NCI-H748 treated with DMSO at 0.1 percent for 48 hours (cell line): ENCODE results near the gene STK39.
"Not testable (repeated sequence)": the region's sequence is repeated elsewhere in the genome, so short reads cannot be mapped to it uniquely, and the experiment has no call there.

ENCODE experiments used
- DNase-seq: peaks from one replicate; lab custom pipeline; 2025; lab: John Stamatoyannopoulos, UW

Gene STK39

DNA sequence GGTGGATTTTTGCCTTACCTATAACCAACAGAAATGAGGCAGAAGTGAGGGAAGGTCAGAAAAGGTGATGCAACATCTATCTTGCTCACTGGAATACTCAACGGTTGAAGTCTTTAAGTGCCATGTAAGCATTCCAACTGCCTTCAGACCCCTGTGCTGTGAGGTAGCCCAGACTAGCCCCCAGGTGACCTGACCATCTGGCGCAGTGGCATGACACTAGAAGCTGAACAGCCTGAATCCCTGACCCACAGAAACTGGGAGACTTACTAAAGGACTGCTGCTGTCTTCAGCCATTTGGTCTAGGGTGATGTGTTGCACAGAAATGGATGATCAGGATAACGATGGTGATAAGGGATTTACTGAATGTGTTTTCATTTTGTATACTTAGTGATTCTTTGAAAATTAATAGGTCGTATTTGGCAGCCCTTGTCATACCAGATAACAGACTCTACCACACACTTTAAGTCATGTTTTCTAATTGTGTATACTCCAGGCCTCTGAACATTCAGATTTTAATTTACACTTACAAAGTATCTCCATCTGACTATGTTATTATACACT, 161.5 kb downstream of the STK39 start:
- DNase-seq, result no peak

GRCh38 chr2:168084288-168084687, 163.1 kb downstream of the STK39 start:
- DNase-seq, result no peak

DNA sequence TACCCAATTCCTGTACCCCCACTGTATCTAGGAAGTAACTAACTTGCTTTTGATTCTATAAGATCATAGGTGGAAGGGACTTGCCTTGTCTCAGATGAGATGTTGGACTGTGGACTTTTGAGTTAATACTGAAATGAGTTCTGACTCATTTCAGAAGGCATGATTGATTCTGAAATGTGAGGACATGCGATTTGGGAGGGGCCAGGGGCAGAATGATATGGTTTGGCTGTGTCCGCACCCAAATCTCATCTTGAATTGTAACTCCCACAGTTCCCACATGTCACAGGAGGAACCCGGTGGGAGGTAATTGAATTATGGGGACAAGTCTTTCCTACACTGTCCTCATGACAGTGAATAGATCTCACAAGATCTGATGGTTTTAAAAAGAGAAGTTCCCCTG, 165.9 kb downstream of the STK39 start:
- not testable (repeated sequence) for DNase-seq

DNA sequence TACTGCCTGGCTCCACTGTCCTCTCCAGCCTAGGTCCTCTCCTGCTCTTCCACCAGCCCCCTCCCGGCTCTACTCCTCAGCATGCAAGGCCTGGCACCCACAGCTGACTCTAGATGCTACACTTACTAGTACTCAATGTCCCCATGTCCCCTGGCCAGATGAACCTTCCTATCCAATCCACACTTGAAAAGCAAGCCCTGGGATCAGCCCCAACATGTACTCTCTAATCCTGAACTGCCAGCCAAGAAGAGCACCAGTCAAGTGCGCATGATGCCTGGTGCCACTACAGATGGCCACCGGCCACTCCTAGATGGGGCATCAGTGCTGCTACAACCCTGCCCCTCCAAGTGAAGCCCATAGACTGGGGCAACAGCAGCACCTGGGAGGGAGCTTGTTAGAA, 168.2 kb downstream of the STK39 start:
- no peak for DNase-seq

DNA sequence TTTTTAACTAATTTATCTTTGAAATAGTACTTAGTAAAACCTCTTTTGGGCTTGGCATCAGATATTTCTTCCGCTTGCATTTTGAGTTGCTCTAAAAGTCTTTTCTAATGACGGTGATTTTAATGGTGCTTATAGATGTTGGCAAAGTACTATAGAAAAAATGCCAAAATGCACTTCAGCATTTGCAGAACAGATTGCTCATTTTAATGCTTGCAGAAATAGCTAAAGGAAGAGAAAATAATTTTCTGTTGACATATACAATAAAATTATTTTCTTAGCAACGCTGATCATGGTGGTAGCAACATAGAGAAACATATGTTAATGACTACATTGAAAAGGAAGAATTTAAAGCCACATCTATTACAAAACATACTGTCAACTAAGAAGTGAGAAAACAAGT, 170.7 kb downstream of the STK39 start:
- DNase-seq, result no peak

DNA sequence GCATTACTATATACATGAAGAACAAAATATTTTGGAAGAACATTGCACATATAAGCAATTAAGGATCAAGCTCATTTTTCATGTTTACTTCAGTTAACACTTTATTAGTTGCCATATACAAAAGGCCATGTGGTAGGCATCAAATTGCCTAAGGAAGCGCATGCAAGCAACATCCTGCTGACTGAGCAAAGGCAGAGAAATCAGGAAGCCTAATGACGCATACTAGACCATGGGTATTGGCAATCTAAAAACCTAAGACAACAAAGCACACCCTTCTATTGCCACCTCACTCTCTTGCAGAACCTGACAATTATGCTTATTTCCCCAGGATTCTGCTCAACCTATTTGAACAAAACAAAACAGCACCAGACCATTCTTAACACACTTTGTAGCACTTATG, 171.9 kb downstream of the STK39 start:
- DNase-seq, result no peak

DNA sequence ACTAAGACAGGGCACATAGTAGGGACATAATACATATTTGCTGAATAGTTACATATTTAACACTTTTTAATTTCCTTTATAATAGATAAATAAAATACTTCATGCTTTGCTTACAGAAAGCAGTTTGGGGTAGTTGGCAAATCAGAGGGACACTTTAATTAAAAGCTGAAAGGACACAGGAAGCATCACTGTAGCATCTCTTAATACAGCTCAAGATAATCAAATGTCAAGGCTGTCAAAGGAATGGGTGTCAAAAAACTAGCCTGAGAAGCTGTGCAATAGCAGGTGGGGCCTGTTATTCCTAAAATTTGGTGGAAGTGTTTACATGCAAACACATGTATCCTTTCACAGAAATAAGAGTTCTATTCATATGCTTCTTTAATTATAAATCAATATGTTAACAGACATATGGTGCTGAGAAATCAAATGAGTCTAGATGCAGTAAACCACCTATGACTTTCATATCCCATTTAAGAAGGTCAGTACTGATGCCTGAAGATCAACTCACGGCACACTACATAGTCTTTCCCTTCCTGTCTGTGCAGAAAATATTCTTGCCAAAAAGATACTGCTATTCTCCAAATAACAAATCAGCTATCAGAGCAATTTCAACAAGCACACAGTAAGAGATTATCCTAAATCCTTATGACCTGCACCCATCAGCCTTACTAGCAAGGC, 174.6 kb downstream of the STK39 start:
- no peak for DNase-seq

- no peak for DNase-seq
These were observed 183.1 kb downstream of the STK39 start for GRCh38 chr2:168064011-168064998.

DNA sequence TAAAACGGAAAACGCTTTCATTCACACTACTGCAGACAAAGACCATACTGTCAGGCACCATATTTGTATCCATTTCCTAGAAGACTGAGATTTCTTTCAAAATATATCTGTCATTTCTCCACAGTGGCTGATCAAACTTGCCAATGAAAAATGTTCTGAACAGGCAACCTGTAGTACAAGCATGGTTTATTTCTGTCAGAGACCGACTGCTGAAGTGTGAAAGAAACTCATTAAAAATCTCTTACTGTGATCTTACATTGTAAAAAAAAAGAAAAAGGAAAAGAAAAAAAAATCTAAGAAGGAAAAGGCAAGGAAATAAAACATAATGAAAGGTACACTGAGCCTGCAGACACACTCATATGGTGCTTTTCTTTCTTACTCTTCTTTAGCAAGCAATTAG, 184.5 kb downstream of the STK39 start:
- DNase-seq, result no peak

DNA sequence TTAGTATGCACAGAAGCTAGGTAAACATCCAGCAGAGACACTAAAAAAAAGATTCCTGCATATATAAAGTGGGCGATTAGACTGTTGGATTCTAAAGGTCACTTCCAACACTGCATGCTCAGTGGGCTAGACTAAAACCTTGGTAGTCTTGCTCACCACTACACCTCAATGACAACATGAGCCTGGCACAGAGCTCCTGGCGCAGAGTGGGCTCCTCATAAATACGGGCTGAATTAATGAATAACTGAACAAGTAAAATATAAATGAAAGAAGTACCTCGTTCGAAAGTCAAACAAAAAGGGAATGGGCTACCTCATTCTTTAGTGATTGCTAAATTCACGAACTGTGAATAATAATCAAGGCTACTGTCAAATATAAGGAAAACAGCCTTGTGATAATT, 185.3 kb downstream of the STK39 start:
- DNase-seq, result no peak

GRCh38 chr2:168060986-168061750, 186.2 kb downstream of the STK39 start:
- no peak for DNase-seq

- DNase-seq, result no peak
These were observed 187.6 kb downstream of the STK39 start for GRCh38 chr2:168059758-168060157.

DNA sequence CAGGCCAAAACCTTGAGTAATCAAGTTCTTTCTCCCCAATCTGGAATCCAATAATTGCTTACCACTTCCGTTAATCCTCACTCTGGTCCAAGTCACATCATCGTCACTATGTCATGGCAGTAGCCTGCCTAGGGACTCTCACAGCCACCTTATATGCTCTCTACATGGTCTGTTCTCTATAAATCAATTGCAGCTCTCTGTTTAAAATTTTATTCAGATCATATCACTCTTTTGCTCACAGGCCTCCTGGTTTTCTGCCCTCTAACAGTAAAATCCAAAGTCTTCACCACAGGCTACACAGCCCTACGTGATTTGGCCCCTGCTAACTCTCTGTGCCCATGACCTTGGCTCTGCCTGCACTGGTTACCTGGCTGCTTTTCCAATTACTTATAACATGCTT, 188.7 kb downstream of the STK39 start:
- DNase-seq, result no peak

DNA sequence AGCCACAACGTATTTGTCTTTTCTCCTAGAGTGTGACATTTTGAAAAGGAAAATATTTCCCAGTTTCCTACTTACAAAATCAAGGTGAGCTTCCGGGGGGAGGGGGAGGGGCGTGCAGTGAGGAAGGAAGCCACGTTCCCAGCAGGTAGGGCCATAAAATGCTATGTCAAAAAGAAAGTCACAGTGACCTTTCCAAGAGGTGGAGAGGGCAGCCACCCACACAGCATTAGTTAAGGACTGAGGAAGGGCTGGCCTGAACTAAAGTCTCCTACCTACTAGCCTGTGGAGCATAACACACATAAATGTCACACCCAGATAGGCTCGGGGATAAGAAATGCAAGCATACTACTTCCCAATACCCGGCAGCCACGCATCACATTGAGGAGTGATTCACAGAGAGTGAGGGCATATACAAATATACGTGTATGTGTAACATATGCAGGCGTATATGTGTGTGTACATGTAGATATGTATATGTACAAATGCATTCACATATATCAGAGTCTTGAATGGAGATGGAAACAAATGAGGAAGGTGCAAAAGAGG, 191.1 kb downstream of the STK39 start:
- no peak for DNase-seq

- DNase-seq, result no peak
These were observed 192.7 kb downstream of the STK39 start for GRCh38 chr2:168054657-168055056.

DNA sequence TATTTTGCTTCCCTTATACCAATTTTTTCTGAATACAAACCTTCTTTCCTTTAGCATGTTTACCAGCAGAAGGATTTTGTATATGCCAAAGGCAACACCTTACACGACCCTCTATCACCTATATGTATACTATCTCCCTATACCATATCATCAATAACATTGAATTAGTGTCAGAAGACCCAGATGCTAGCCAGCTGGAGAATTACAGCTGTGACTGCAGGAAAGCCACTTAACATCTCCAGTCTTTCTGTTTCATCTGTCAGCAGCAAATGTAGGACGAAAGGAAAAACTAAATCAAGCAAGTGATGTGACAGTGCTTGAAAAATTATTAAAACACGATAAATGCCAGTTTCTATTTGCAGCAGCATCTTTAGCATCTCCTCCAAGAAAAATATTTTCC, 193.7 kb downstream of the STK39 start:
- no peak for DNase-seq

DNA sequence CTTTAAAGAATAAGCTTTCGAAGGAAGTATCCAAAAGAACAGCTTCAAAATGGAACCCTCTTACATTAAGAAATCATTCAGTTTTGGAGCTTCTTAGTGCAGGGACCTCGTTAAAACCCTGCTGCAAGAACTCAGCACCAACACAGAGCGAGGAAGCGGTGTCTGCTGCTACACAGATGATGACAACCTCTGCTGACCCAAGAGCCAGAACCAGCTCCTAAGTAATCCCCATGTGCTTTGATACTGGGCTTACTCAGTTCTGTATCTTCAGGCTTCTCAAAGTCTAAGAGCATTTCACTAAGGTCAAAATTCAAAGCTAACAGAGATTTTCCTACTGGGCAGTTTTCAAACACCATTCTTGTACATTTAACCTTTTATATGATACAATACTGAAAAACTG, 194.6 kb downstream of the STK39 start:
- no peak for DNase-seq

DNA sequence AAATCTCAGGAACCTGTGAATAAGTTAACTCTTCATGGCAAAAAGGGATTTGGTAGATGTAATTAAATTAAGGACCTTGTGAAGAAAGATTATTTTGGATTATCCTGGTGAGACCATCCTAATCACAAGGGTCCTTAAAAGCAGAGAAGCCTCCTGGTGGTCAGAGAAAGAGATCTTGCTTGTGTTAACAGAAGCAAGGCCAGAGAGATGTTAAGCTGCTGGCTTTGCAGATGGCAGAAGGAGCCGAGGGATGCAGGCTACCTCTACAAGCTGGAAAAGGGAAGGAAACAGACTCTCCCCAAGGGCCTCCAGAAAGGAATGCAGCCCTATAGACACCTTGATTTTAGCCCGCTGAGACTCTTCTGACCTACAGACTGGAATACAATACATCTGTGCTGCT, 197.0 kb downstream of the STK39 start:
- no peak for DNase-seq

DNA sequence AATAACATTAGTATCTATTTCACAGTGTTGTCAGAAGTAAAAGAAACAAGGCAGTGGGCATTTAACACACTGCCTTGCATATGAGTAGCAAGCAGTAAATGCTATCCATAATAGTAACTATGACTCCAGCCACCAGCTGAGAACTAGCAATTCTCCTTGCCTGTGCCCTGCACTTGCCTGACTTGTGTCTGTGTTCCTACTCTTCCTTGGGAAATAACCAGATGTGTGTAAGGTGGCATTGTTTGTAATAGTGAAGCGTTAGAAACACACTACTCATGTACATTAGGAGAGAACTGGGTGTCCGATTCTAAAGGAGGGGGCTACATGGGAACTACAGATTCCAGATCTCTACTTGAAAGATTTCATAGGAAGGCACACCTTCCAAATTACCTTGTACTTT, 197.8 kb downstream of the STK39 start:
- no peak for DNase-seq

DNA sequence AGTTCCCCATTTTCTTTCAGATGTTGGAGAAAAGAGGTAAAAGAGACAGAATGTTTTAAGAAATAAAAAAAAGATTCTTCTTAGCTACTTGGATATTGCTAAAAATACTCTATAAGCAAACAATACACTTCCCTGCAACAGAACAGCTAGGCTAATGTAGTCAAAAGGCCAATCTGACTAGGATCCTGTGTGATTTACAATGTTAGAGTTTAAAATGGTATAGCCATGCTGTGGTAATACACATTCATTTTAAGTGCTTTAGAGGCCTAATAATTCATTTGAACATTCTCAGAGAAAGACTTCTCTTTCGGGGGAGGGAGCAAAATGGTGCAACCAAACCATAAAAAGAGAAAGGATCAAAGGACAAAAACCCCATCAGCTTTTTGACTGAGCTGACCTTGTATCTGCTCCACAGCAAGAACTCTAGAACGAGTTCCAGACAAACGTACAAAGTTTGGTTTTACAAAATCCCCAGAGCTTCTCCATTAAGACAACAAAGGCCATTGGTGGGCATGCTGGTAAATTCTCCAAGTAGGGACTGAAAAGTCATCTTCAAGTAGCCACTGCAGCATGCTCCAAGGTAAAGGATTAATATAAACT, 200.2 kb downstream of the STK39 start:
- no peak for DNase-seq

DNA sequence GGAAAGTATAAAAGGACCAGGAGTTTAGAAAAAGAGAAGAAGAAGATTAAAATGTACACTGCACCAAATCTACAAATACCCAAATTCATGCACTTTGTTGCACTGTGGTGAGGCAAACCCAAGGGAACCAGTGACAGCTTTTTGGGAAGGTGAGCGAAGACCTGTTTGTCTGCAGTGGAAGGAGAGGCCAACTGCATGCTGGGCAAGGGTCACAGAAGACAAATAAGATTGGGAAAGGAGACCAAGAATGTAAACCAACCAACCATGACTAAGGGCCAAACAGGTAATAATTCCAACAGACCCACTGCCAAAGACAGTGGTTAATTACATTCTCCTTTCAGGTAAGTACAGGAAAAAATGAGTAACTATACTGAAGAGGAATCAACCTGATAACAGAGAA, 202.8 kb downstream of the STK39 start:
- no peak for DNase-seq

DNA sequence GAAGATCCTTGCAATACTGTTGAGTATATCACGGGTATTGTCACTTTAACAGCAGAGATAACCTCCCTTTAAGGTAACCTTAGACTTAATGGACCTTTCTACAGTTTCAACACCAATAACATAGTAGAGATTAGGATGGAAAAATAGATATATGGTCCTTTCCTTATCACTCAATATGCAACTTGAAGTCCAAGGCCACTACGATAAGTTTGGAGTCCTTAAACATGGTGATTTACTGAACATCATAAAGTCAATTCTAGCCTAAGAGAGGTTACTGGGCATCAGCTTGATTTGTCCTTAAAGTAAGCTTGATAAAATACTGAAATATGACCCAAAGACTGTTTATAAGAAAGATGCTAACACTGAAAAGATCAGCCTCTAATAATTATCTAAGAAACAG, 203.2 kb downstream of the STK39 start:
- no peak for DNase-seq
